Measurements from ENCODE around the gene UBASH3B.

DNA sequence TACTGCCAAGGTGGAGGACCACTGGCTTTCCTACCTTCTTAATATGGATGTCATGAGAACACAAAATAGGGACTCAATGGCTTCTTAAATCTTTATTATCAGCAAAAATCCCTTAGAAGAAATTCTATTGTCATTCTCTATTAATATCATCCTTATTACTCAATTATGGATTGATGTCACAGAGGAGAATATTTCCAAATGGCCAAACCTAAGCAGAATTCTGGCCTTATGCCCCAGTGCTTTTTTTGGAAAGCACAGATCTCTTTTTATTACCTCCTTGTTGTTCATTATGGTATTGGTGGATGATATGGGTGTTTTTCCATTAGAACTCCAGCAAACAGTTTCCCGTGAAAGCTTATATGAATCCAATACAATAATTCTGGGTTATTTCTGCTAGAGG lies 192.7 kb downstream of the UBASH3B start:
- TF ChIP-seq, protein P1, sequence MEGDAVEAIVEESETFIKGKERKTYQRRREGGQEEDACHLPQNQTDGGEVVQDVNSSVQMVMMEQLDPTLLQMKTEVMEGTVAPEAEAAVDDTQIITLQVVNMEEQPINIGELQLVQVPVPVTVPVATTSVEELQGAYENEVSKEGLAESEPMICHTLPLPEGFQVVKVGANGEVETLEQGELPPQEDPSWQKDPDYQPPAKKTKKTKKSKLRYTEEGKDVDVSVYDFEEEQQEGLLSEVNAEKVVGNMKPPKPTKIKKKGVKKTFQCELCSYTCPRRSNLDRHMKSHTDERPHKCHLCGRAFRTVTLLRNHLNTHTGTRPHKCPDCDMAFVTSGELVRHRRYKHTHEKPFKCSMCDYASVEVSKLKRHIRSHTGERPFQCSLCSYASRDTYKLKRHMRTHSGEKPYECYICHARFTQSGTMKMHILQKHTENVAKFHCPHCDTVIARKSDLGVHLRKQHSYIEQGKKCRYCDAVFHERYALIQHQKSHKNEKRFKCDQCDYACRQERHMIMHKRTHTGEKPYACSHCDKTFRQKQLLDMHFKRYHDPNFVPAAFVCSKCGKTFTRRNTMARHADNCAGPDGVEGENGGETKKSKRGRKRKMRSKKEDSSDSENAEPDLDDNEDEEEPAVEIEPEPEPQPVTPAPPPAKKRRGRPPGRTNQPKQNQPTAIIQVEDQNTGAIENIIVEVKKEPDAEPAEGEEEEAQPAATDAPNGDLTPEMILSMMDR (IDR thresholded peaks at IDR 0.05; ENCODE audit: low read depth, low read length), result no peak
- TF ChIP-seq POLR2A (IDR thresholded peaks at IDR 0.05; ENCODE audit: extremely low read depth, insufficient read length), result no peak
- no peak for TF ChIP-seq MAX (IDR thresholded peaks at IDR 0.05; ENCODE audit: low read depth, low read length)
- TF ChIP-seq MYC (IDR thresholded peaks at IDR 0.05; ENCODE audit: low read depth, low read length), result no peak
